ENCODE measurements around the gene GFY. TPM values are rescaled to one million over a fixed set of nuclear protein-coding genes. Genes with fewer than 3 reads are reported as not detected.

The GFY gene
- polyA plus RNA-seq, 3 donors = not detected

- no peak for DNase-seq
- no peaks in the 10 kb centered on the region for H3K79me2 ChIP-seq (ENCODE audit: insufficient read depth, low read length)
- no peak overlapping the region for H2AFZ ChIP-seq (ENCODE audit: insufficient read depth, low read depth, low read length, poor library complexity, severe bottlenecking)
- no peak overlapping the region for H3K4me3 ChIP-seq (replicated peaks in 1 of 3; ENCODE audit: low read depth in 2 of 3, low read length in 3 of 3)
- H3K27me3 Mint-ChIP-seq (ENCODE audit: low read depth in 3 of 3) = peaks cover 20 to 27% (median 25%) of the 10 kb centered on the region in 3 donors
- no peaks in the 10 kb centered on the region for H3K9me3 ChIP-seq (replicated peaks in 1 of 2; ENCODE audit: control insufficient read depth in 1 of 2, insufficient read depth in 1 of 2, low read length in 2 of 2)
- intact Hi-C loops (cut with micrococcal nuclease) = no loop called here
- 34% methylated on average over 11 of the region's 15 CpGs for WGBS (ENCODE audit: insufficient coverage)
- H3K27ac ChIP-seq (ENCODE audit: low read depth in 1 of 2, low read length in 2 of 2) = no peak overlapping the region
- H3K36me3 ChIP-seq (replicated peaks in 1 of 2; ENCODE audit: control insufficient read depth in 1 of 2, insufficient read depth in 2 of 2, low read length in 2 of 2) = no peaks in the 10 kb centered on the region
- H3K4me2 ChIP-seq (replicated peaks; ENCODE audit: extremely low read depth, low read length, poor library complexity, severe bottlenecking) = no peak overlapping the region
- peaks cover 0 to under 1% of the 10 kb centered on the region in 2 donors for H3K4me1 ChIP-seq (ENCODE audit: control insufficient read depth in 1 of 2, insufficient read depth in 2 of 2, low read length in 2 of 2)
- H3K9ac ChIP-seq (ENCODE audit: insufficient read depth, low read length, poor library complexity, severe bottlenecking) = no peak overlapping the region
- H3K27me3 ChIP-seq (ENCODE audit: control insufficient read depth in 2 of 2, insufficient read depth in 2 of 2, low read length in 2 of 2) = peaks cover 6 to 12% of the 10 kb centered on the region in 2 donors
- H4K20me1 ChIP-seq (ENCODE audit: insufficient read depth, low read length) = no peaks in the 10 kb centered on the region
- H3K4me3 Mint-ChIP-seq = no peak overlapping the region
- peaks cover 0 to 2% of the 10 kb centered on the region in 2 donors for H3K36me3 Mint-ChIP-seq
- H3K4me1 Mint-ChIP-seq = peaks cover 17% of the 10 kb centered on the region
- H3K9me3 Mint-ChIP-seq = peaks cover 0 to 2% (median 0%) of the 10 kb centered on the region in 7 donors
- TF ChIP-seq, protein P1, sequence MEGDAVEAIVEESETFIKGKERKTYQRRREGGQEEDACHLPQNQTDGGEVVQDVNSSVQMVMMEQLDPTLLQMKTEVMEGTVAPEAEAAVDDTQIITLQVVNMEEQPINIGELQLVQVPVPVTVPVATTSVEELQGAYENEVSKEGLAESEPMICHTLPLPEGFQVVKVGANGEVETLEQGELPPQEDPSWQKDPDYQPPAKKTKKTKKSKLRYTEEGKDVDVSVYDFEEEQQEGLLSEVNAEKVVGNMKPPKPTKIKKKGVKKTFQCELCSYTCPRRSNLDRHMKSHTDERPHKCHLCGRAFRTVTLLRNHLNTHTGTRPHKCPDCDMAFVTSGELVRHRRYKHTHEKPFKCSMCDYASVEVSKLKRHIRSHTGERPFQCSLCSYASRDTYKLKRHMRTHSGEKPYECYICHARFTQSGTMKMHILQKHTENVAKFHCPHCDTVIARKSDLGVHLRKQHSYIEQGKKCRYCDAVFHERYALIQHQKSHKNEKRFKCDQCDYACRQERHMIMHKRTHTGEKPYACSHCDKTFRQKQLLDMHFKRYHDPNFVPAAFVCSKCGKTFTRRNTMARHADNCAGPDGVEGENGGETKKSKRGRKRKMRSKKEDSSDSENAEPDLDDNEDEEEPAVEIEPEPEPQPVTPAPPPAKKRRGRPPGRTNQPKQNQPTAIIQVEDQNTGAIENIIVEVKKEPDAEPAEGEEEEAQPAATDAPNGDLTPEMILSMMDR (IDR thresholded peaks at IDR 0.05) = no peak
- H3K27ac Mint-ChIP-seq = no peak overlapping the region
Measured at GRCh38 chr19:49415102-49415809, 9.9 kb upstream of the GFY start.

GRCh38 chr19:49415810-49416200 lies 9.4 kb upstream of the GFY start:
- Histone ChIP-seq H3K9me3 (replicated peaks in 1 of 2; ENCODE audit: control insufficient read depth in 1 of 2, insufficient read depth in 1 of 2, low read length in 2 of 2) (peaks cover 0 to 4% of the 10 kb centered on the region in 2 donors), H3K79me2 (ENCODE audit: insufficient read depth, low read length) (no peaks in the 10 kb centered on the region), H2AFZ (ENCODE audit: insufficient read depth, low read depth, low read length, poor library complexity, severe bottlenecking) (no peak overlapping the region), H3K4me1 (ENCODE audit: control insufficient read depth in 1 of 2, insufficient read depth in 2 of 2, low read length in 2 of 2) (no peaks in the 10 kb centered on the region), H3K4me2 (replicated peaks; ENCODE audit: extremely low read depth, low read length, poor library complexity, severe bottlenecking) (no peak overlapping the region), H3K27ac (ENCODE audit: low read depth in 1 of 2, low read length in 2 of 2) (no peak overlapping the region), H3K4me3 (replicated peaks in 1 of 3; ENCODE audit: low read depth in 2 of 3, low read length in 3 of 3) (no peak overlapping the region), H4K20me1 (ENCODE audit: insufficient read depth, low read length) (no peaks in the 10 kb centered on the region), H3K27me3 (ENCODE audit: control insufficient read depth in 2 of 2, insufficient read depth in 2 of 2, low read length in 2 of 2) (peaks cover 12 to 17% of the 10 kb centered on the region in 2 donors), H3K36me3 (replicated peaks in 1 of 2; ENCODE audit: control insufficient read depth in 1 of 2, insufficient read depth in 2 of 2, low read length in 2 of 2) (no peaks in the 10 kb centered on the region), H3K9ac (ENCODE audit: insufficient read depth, low read length, poor library complexity, severe bottlenecking) (no peak overlapping the region)
- H3K4me1 Mint-ChIP-seq = peaks cover 17% of the 10 kb centered on the region
- peaks cover 26 to 32% (median 30%) of the 10 kb centered on the region in 3 donors for H3K27me3 Mint-ChIP-seq (ENCODE audit: low read depth in 3 of 3)
- DNase-seq = no peak
- TF ChIP-seq, protein P1 (IDR thresholded peaks at IDR 0.05) = no peak
- WGBS (ENCODE audit: insufficient coverage) = no CpG with 5 or more reads among the region's 2 CpGs
- H3K4me3 Mint-ChIP-seq = no peak overlapping the region
- H3K9me3 Mint-ChIP-seq = peaks cover 0 to 3% (median under 1%) of the 10 kb centered on the region in 7 donors
- H3K27ac Mint-ChIP-seq = peak overlapping the region in 1 of 7 donors; percentile 25
- peaks cover 0 to 2% of the 10 kb centered on the region in 2 donors for H3K36me3 Mint-ChIP-seq
- intact Hi-C loops (cut with micrococcal nuclease) = no loop called here

All from CD14-positive monocyte (primary cell).